ENCODE data around the gene SCIN. TPM values are rescaled to one million over a fixed set of nuclear protein-coding genes. Genes with fewer than 3 reads are reported as not detected.
"Not testable (repeated sequence)": the region's sequence is repeated elsewhere in the genome, so short reads cannot be mapped to it uniquely, and the experiment has no call there.

Gene SCIN
- total RNA-seq = 14.3 TPM
- long read RNA-seq, full-length matches to known transcripts = 52 of 55 reads
- long read RNA-seq, partial matches to known transcripts = 0 of 55 reads
- long read RNA-seq, other reads (novel, unspliced or antisense) = 3 of 55 reads

- TF ChIP-seq CTCF (IDR thresholded peaks at IDR 0.05) = no peak
- Histone ChIP-seq H3K27ac (peak within 1 kb of the TSS; percentile 38), H3K27me3 (peaks cover 15% of the 10 kb centered on the region), H3K36me3 (no peaks in the 10 kb centered on the region), H3K4me3 (peak within 1 kb of the TSS; percentile 46), H3K9me3 (no peaks in the 10 kb centered on the region), H3K4me1 (no peaks in the 10 kb centered on the region)
- ATAC-seq (peak; percentile 83), DNase-seq (peak; percentile 83)
- intact Hi-C loops (cut with DNase I) = no loop called here
Measured at GRCh38 chr7:12570534-12571461, at the start of gene SCIN. TSS of gene SCIN (plus strand) at chr7:12570720. CDS start at chr7:12570787, 67 bp downstream.

- intact Hi-C loops (cut with DNase I) = no loop called here
- ATAC-seq (peak; percentile 60), DNase-seq (no peak)
- no peak overlapping the region for H3K4me3 ChIP-seq
- H3K4me1 ChIP-seq = no peaks in the 10 kb centered on the region
- H3K27me3 ChIP-seq = peaks cover 4% of the 10 kb centered on the region
- peak; percentile 74 for TF ChIP-seq CTCF (IDR thresholded peaks at IDR 0.05)
- no peaks in the 10 kb centered on the region for H3K9me3 ChIP-seq
- no peaks in the 10 kb centered on the region for H3K36me3 ChIP-seq
- no peak overlapping the region for H3K27ac ChIP-seq
Measured at GRCh38 chr7:12524794-12525386, 45.6 kb upstream of the SCIN start.

- ATAC-seq; intact Hi-C loops (cut with DNase I); H3K4me1 ChIP-seq; H3K27ac ChIP-seq; H3K9me3 ChIP-seq; H3K27me3 ChIP-seq; DNase-seq; H3K4me3 ChIP-seq; H3K36me3 ChIP-seq: not testable (repeated sequence)
Measured at GRCh38 chr7:12526693-12527092, 43.8 kb upstream of the SCIN start.

- DNase-seq; H3K27ac ChIP-seq; H3K9me3 ChIP-seq; H3K4me3 ChIP-seq; H3K36me3 ChIP-seq; H3K4me1 ChIP-seq; ATAC-seq; H3K27me3 ChIP-seq; intact Hi-C loops (cut with DNase I): not testable (repeated sequence)
Measured at GRCh38 chr7:12527670-12528069, 42.9 kb upstream of the SCIN start.

GRCh38 chr7:12529971-12530710 lies 40.4 kb upstream of the SCIN start:
- no peak for TF ChIP-seq CTCF (IDR thresholded peaks at IDR 0.05)
- intact Hi-C loops (cut with DNase I) = no loop called here
- no peak for ATAC-seq

GRCh38 chr7:12531784-12532183 lies 38.7 kb upstream of the SCIN start:
- no peaks in the 10 kb centered on the region for H3K36me3 ChIP-seq
- H3K4me1 ChIP-seq = no peaks in the 10 kb centered on the region
- no peak for DNase-seq
- H3K9me3 ChIP-seq = no peaks in the 10 kb centered on the region
- H3K27ac ChIP-seq = no peak overlapping the region
- no peak for TF ChIP-seq CTCF (IDR thresholded peaks at IDR 0.05)
- no peak for ATAC-seq
- intact Hi-C loops (cut with DNase I) = no loop called here
- H3K27me3 ChIP-seq = no peaks in the 10 kb centered on the region
- H3K4me3 ChIP-seq = no peak overlapping the region

More at GRCh38 chr7:12529971-12530710, 40.4 kb upstream of the SCIN start:
- H3K36me3 ChIP-seq = no peaks in the 10 kb centered on the region
- no peak overlapping the region for H3K27ac ChIP-seq
- no peaks in the 10 kb centered on the region for H3K9me3 ChIP-seq
- DNase-seq = no peak
- no peaks in the 10 kb centered on the region for H3K27me3 ChIP-seq
- H3K4me1 ChIP-seq = no peaks in the 10 kb centered on the region
- no peak overlapping the region for H3K4me3 ChIP-seq

Data from upper lobe of right lung (tissue), 1 donor.